ENCODE results near the gene DFFA. TPM values are rescaled to one million over a fixed set of nuclear protein-coding genes. Genes with fewer than 3 reads are reported as not detected.
"Not testable (repeated sequence)": the region's sequence is repeated elsewhere in the genome, so short reads cannot be mapped to it uniquely, and the experiment has no call there.

Gene DFFA
- total and polyA plus RNA-seq, 2 experiments from 2014 or later, result 24.1 to 30.0 TPM

- H3K79me2 ChIP-seq, result peaks cover 65% of the 10 kb centered on the region
- peak within 1 kb of the TSS; percentile 92 for H2AFZ ChIP-seq
- 17% methylated on average over 37 of the region's 50 CpGs for WGBS (ENCODE audit: low lambda C conversion rate, missing lambda C conversion rate)
- H3K9me3 ChIP-seq (ENCODE audit: low read depth), result no peaks in the 10 kb centered on the region
- peak; percentile 94 for DNase-seq (ENCODE audit: low spot score)
- H3K4me3 ChIP-seq, result peak within 1 kb of the TSS; percentile 98
- H3K27me3 ChIP-seq, result no peaks in the 10 kb centered on the region
- peak within 1 kb of the TSS; percentile 93 for H3K4me2 ChIP-seq
- H3K4me1 ChIP-seq (ENCODE audit: insufficient read depth), result peaks cover 15% of the 10 kb centered on the region
- no peaks in the 10 kb centered on the region for H3K9me2 ChIP-seq (replicated peaks; ENCODE audit: insufficient read depth)
- no peak for TF ChIP-seq EZH2phosphoT487 (IDR thresholded peaks at IDR 0.05; ENCODE audit: low read depth, severe bottlenecking, unreplicated experiment)
- TF ChIP-seq EZH2 (IDR thresholded peaks at IDR 0.05; ENCODE audit: borderline replicate concordance), result no peak
- TF ChIP-seq CTCF (IDR thresholded peaks at IDR 0.05; ENCODE audit: poor library complexity), result no peak
- peaks cover 6% of the 10 kb centered on the region for H4K20me1 ChIP-seq (ENCODE audit: insufficient read depth, poor library complexity, severe bottlenecking)
- no peaks in the 10 kb centered on the region for H3K36me3 ChIP-seq (replicated peaks; ENCODE audit: insufficient read depth, low read depth)
- peak within 1 kb of the TSS; percentile 90 for H3K27ac ChIP-seq
Measured at GRCh38 chr1:10474613-10475507, 2.5 kb upstream of the DFFA start, which contains the start of gene PEX14. PEX14 (plus strand) TSS chr1:10474950; CDS start chr1:10474967, 17 bp downstream.

DNA sequence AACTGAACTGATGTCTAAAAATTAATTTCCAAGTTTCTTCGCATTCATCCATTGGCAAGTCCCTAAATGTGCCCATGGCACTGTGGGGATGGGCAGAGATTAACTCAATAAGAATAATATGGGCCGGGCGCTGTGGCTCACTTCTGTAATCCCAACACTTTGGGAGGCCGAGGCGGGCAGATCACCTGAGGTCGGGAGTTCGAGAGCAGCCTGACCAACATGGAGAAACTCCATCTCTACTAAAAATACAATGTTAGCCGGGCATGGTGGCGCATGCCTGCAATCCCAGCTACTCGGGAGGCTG lies 1.9 kb upstream of the DFFA start:
- H3K27ac ChIP-seq; H3K27me3 ChIP-seq; H3K36me3 ChIP-seq (replicated peaks; ENCODE audit: insufficient read depth, low read depth); H4K20me1 ChIP-seq (ENCODE audit: insufficient read depth, poor library complexity, severe bottlenecking); DNase-seq (ENCODE audit: low spot score); H3K9me3 ChIP-seq (ENCODE audit: low read depth); H3K4me3 ChIP-seq; H3K9me2 ChIP-seq (replicated peaks; ENCODE audit: insufficient read depth): not testable (repeated sequence)
- H3K4me1 ChIP-seq (ENCODE audit: insufficient read depth), result peaks cover 15% of the 10 kb centered on the region
- peaks cover 63% of the 10 kb centered on the region for H3K79me2 ChIP-seq
- 94% methylated on average over 10 of the region's 10 CpGs for WGBS (ENCODE audit: low lambda C conversion rate, missing lambda C conversion rate)
- H2AFZ ChIP-seq, result peak overlapping the region; percentile 92
- H3K4me2 ChIP-seq, result peak overlapping the region; percentile 75

- TF ChIP-seq CTCF (IDR thresholded peaks at IDR 0.05; ENCODE audit: poor library complexity) (no peak), EZH2 (IDR thresholded peaks at IDR 0.05; ENCODE audit: borderline replicate concordance) (no peak), EZH2phosphoT487 (IDR thresholded peaks at IDR 0.05; ENCODE audit: low read depth, severe bottlenecking, unreplicated experiment) (no peak)
- no peak overlapping the region for H3K4me3 ChIP-seq
- peaks cover 15% of the 10 kb centered on the region for H3K4me1 ChIP-seq (ENCODE audit: insufficient read depth)
- H4K20me1 ChIP-seq (ENCODE audit: insufficient read depth, poor library complexity, severe bottlenecking), result no peaks in the 10 kb centered on the region
- no peak for DNase-seq (ENCODE audit: low spot score)
- H3K9me2 ChIP-seq (replicated peaks; ENCODE audit: insufficient read depth), result no peaks in the 10 kb centered on the region
- peaks cover 53% of the 10 kb centered on the region for H3K79me2 ChIP-seq
- peak overlapping the region; percentile 75 for H2AFZ ChIP-seq
- peak overlapping the region; percentile 71 for H3K4me2 ChIP-seq
- H3K9me3 ChIP-seq (ENCODE audit: low read depth), result no peaks in the 10 kb centered on the region
- no peaks in the 10 kb centered on the region for H3K36me3 ChIP-seq (replicated peaks; ENCODE audit: insufficient read depth, low read depth)
- no peaks in the 10 kb centered on the region for H3K27me3 ChIP-seq
- WGBS (ENCODE audit: low lambda C conversion rate, missing lambda C conversion rate), result 93% methylated on average over 23 of the region's 23 CpGs
- no peak overlapping the region for H3K27ac ChIP-seq
Measured at GRCh38 chr1:10473145-10473765, 926 bp upstream of the DFFA start.
